Anterior cingulate cortex (tissue), 58 donors: ENCODE data around the gene PLA2R1.
"Not testable (repeated sequence)": the region's sequence is repeated elsewhere in the genome, so short reads cannot be mapped to it uniquely, and the experiment has no call there.

Experiments used
- DNase-seq, 58 donors: peaks; one replicate each; lab custom pipeline; 2025; lab: John Stamatoyannopoulos, UW

Gene PLA2R1

GRCh38 chr2:160064916-160065315 is 2.5 kb upstream of the PLA2R1 start:
- DNase-seq: no peak

- no peak for DNase-seq
Measured at GRCh38 chr2:160063879-160064612, 1.6 kb upstream of the PLA2R1 start.

GRCh38 chr2:160063271-160063670 is 856 bp upstream of the PLA2R1 start:
- DNase-seq: no peak

- no peak for DNase-seq
Measured at GRCh38 chr2:160061944-160062291, 497 bp downstream of the PLA2R1 start.

GRCh38 chr2:160061533-160061932 is 882 bp downstream of the PLA2R1 start:
- no peak for DNase-seq

GRCh38 chr2:160060297-160060696 is 2.1 kb downstream of the PLA2R1 start:
- no peak for DNase-seq

GRCh38 chr2:160057356-160057755 is 5.1 kb downstream of the PLA2R1 start:
- DNase-seq: no peak

- DNase-seq: no peak
Measured at GRCh38 chr2:160055726-160056108, 6.7 kb downstream of the PLA2R1 start.

- DNase-seq: no peak
Measured at GRCh38 chr2:160054984-160055725, 7.3 kb downstream of the PLA2R1 start.

- no peak for DNase-seq
Measured at GRCh38 chr2:160053946-160054345, 8.5 kb downstream of the PLA2R1 start.

- DNase-seq: no peak
Measured at GRCh38 chr2:160052531-160052930, 9.9 kb downstream of the PLA2R1 start.

GRCh38 chr2:160051371-160051800 is 11.0 kb downstream of the PLA2R1 start:
- DNase-seq: no peak

GRCh38 chr2:160050147-160050546 is 12.3 kb downstream of the PLA2R1 start:
- DNase-seq: no peak

- no peak for DNase-seq
Measured at GRCh38 chr2:160045703-160046210, 16.7 kb downstream of the PLA2R1 start.

GRCh38 chr2:160044728-160045127 is 17.7 kb downstream of the PLA2R1 start:
- no peak for DNase-seq

GRCh38 chr2:160043265-160043664 is 19.1 kb downstream of the PLA2R1 start:
- no peak for DNase-seq

GRCh38 chr2:160042054-160042453 is 20.4 kb downstream of the PLA2R1 start:
- DNase-seq: no peak

GRCh38 chr2:160041091-160041490 is 21.3 kb downstream of the PLA2R1 start:
- no peak for DNase-seq

GRCh38 chr2:160039166-160039903 is 23.1 kb downstream of the PLA2R1 start:
- no peak for DNase-seq

- DNase-seq: not testable (repeated sequence)
Measured at GRCh38 chr2:160038662-160039061, 23.8 kb downstream of the PLA2R1 start.

GRCh38 chr2:160036736-160037135 is 25.7 kb downstream of the PLA2R1 start:
- DNase-seq: no peak
